NB4 (cell line): Measurements from ENCODE around the gene IL17A.
"Not testable (repeated sequence)": the region's sequence is repeated elsewhere in the genome, so short reads cannot be mapped to it uniquely, and the experiment has no call there.

ENCODE experiments used
- DNase-seq: peaks from one replicate; pipeline ENCODE4 v3.0.0; 2010; ENCODE audit warnings: low read depth
- H3K4me3 ChIP-seq: one replicate; pipeline ENCODE4 v1.5.1; 2011; ENCODE audit warnings: mild to moderate bottlenecking, low read depth, low read length, moderate library complexity
- CTCF ChIP-seq: IDR thresholded peaks from one replicate; pipeline ENCODE4 v1.5.1; 2012; ENCODE audit warnings: low read depth, low read length
- MAX ChIP-seq: IDR thresholded peaks from 2 replicates; pipeline ENCODE4 v1.6.1; 2011; ENCODE audit warnings: low read depth, low read length
- MYC ChIP-seq: IDR thresholded peaks from 2 replicates; pipeline ENCODE4 v1.6.1; 2011; ENCODE audit warnings: low read depth, low read length
- POLR2A ChIP-seq: IDR thresholded peaks from 2 replicates; pipeline ENCODE4 v1.6.1; 2011; ENCODE audit warnings: mild to moderate bottlenecking; ENCODE audit not compliant: insufficient read length; ENCODE audit errors: extremely low read depth

Gene IL17A

GRCh38 chr6:52187098-52187497, 923 bp downstream of the IL17A start:
- DNase-seq = no peak
- no peak overlapping the region for H3K4me3 ChIP-seq
- TF ChIP-seq MAX (no peak), MYC (no peak), POLR2A (no peak), CTCF (no peak)

DNA sequence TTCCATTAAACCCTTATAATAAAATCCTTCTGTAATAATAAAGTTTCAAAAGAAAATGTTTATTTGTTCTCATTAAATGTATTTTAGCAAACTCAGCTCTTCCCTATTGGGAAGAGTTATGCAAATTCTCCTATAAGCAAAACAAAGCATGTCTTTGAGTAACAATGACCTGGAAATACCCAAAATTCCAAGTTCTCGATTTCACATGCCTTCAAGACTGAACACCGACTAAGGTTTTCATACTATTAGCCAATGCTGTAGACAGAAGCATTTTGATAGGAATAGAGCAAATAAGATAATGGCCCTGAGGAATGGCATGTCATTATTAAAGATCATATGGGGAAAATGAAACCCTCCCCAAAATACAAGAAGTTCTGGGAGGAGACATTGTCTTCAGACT, 3.8 kb downstream of the IL17A start:
- TF ChIP-seq POLR2A (no peak), CTCF (no peak)
- no peak overlapping the region for H3K4me3 ChIP-seq
- no peak for DNase-seq

- H3K4me3 ChIP-seq = no peak overlapping the region
- no peak for DNase-seq
- no peak for TF ChIP-seq MYC
- no peak for TF ChIP-seq MAX
- no peak for TF ChIP-seq CTCF
- TF ChIP-seq POLR2A = no peak
Observed at GRCh38 chr6:52190409-52190808, 4.2 kb downstream of the IL17A start.

DNA sequence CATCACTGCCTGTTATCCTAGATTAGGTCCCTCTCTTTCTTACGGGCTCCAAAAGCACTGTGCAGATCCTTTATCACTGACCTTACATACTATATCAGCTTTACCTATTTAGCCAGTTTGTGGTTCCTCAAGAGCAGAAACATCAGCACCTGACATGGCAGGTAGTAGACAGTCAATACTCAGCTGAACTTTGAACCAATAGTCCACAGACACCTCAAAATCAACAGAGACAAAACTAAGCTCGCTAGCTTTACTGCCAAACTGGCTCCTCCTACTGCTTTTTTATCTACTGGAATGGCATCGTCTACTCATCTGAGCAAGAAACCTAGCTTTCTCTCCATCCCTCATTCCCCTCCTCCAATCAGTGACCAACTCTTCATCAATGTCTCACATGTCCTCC, 5.6 kb downstream of the IL17A start:
- DNase-seq = no peak
- H3K4me3 ChIP-seq = no peak overlapping the region
- TF ChIP-seq POLR2A (no peak), CTCF (no peak), MAX (no peak), MYC (no peak)

DNA sequence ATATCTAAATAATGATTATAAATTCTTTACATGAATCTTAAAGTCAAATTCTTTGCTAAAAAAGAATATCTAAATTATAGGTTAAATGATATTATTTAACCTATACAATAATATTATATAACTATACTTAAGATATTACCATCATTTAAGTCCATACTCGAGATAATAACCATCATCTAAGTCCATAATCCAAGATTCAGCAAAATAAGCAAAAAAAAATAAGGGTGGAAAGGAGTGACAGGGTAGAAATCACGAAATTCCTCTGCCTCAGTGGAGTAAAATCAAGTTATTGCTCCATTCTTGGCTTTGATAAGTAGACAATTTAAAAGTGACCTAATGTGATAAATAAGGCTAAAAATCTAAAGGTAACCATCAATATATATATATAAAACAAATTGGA, 9.7 kb downstream of the IL17A start:
- no peak for TF ChIP-seq CTCF
- no peak for TF ChIP-seq MAX
- no peak for TF ChIP-seq MYC
- no peak for TF ChIP-seq POLR2A
- no peak for DNase-seq

DNA sequence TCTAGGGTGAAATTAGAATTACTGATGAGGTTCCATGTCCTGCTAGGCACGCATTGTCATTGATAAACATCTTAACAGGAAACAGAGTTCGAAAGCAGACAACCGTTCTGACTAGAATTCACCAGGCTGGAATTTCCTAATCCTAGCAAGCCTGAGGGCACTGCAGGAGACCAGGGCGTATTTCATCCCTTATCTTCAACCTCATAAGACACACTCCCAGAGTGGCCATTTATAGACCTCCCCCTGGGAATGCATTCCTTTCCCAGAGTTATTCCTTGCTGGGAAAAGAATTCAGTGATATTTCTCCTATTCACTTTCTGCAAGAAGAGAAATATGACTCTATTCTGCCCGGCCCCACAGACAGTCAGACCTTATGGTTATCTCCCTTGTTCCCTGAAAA, 13.9 kb downstream of the IL17A start:
- DNase-seq, H3K4me3 ChIP-seq: not testable (repeated sequence)

More for the DNA sequence above, 9.7 kb downstream of the IL17A start:
- no peak overlapping the region for H3K4me3 ChIP-seq

GRCh38 chr6:52201046-52201445, 14.9 kb downstream of the IL17A start:
- no peak overlapping the region for H3K4me3 ChIP-seq
- no peak for DNase-seq
- TF ChIP-seq MYC = no peak
- no peak for TF ChIP-seq POLR2A
